CD14-positive monocyte (primary cell): ENCODE measurements around the gene GPER1. TPM values are rescaled to one million over a fixed set of nuclear protein-coding genes. Genes with fewer than 3 reads are reported as not detected.

Experiments used
- DNase-seq, 3 donors: peaks; one replicate each; pipeline ENCODE4 v3.0.0-alpha.2; 2011 to 2022
- H2AFZ ChIP-seq: 2 replicates; pipeline ENCODE4 v1.6.0; 2012; ENCODE audit warnings: mild to moderate bottlenecking, low read depth, low read length, inconsistent platforms; ENCODE audit not compliant: insufficient read depth, poor library complexity, severe bottlenecking
- H3K27ac ChIP-seq, 2 donors: 1 replicate in 1 of 2; 2 replicates in 1 of 2; pipeline ENCODE4 v1.5.1; 2012 to 2013; ENCODE audit warnings: low read length in 2 of 2, control low read depth in 1 of 2, inconsistent platforms in 1 of 2, low read depth in 1 of 2, mild to moderate bottlenecking in 1 of 2
- H3K27me3 ChIP-seq, 2 donors: one replicate each; pipeline versions ENCODE4 v1.6.0 to v1.6.1; 2011 to 2013; ENCODE audit warnings: low read length in 2 of 2; ENCODE audit not compliant: control insufficient read depth in 2 of 2, insufficient read depth in 2 of 2
- H3K36me3 ChIP-seq, 2 donors: replicated peaks in 1 of 2; 1 replicate in 1 of 2; 2 replicates in 1 of 2; pipeline versions ENCODE4 v1.5.1 to v1.6.1; 2012 to 2013; ENCODE audit warnings: low read length in 2 of 2, control low read depth in 1 of 2, inconsistent platforms in 1 of 2, mild to moderate bottlenecking in 1 of 2; ENCODE audit not compliant: insufficient read depth in 2 of 2, control insufficient read depth in 1 of 2
- H3K4me1 ChIP-seq, 2 donors: 1 replicate in 1 of 2; 2 replicates in 1 of 2; pipeline versions ENCODE4 v1.5.1 to v1.6.1; 2012 to 2013; ENCODE audit warnings: low read length in 2 of 2, control low read depth in 1 of 2, inconsistent platforms in 1 of 2, mild to moderate bottlenecking in 1 of 2, moderate library complexity in 1 of 2; ENCODE audit not compliant: insufficient read depth in 2 of 2, control insufficient read depth in 1 of 2
- H3K4me2 ChIP-seq: replicated peaks from 2 replicates; pipeline ENCODE3; 2012; ENCODE audit warnings: low read length, moderate library complexity, mild to moderate bottlenecking; ENCODE audit not compliant: poor library complexity, severe bottlenecking; ENCODE audit errors: extremely low read depth
- H3K4me3 ChIP-seq, 3 experiments: fragments of 200-600 bp in 1 of 3; sonication (generic) in 1 of 3; replicated peaks in 1 of 3; 1 replicate in 2 of 3; 2 replicates in 1 of 3; pipeline ENCODE4 v1.5.1; 2011 to 2013; ENCODE audit warnings: low read length in 3 of 3, mild to moderate bottlenecking in 3 of 3, control low read depth in 2 of 3, low read depth in 2 of 3, inconsistent platforms in 1 of 3, moderate library complexity in 1 of 3
- H3K79me2 ChIP-seq: 2 replicates; pipeline ENCODE4 v1.6.0; 2012; ENCODE audit warnings: mild to moderate bottlenecking, control low read depth, inconsistent platforms, low read length, moderate library complexity; ENCODE audit not compliant: insufficient read depth
- H3K9ac ChIP-seq: 2 replicates; pipeline ENCODE4 v1.6.0; 2017; ENCODE audit warnings: low read length, mild to moderate bottlenecking; ENCODE audit not compliant: insufficient read depth, poor library complexity, severe bottlenecking
- H3K9me3 ChIP-seq, 2 donors: replicated peaks in 1 of 2; 1 replicate in 1 of 2; 2 replicates in 1 of 2; pipeline versions ENCODE4 v1.5.1 to v1.6.1; 2012 to 2013; ENCODE audit warnings: low read length in 2 of 2, control low read depth in 1 of 2; ENCODE audit not compliant: control insufficient read depth in 1 of 2, insufficient read depth in 1 of 2
- H4K20me1 ChIP-seq: 2 replicates; pipeline ENCODE4 v1.6.0; 2012; ENCODE audit warnings: mild to moderate bottlenecking, low read length, control low read depth, moderate library complexity; ENCODE audit not compliant: insufficient read depth
- H3K27ac Mint-ChIP-seq, 7 donors: one replicate each; pipeline ENCODE4 v1.8.0; 2020; ENCODE audit warnings: mild to moderate bottlenecking in 7 of 7, mixed read lengths in 7 of 7, moderate library complexity in 6 of 7, inconsistent platforms in 2 of 7
- H3K27me3 Mint-ChIP-seq, 3 donors: one replicate each; pipeline ENCODE4 v1.8.0; 2021 to 2022; ENCODE audit warnings: low read depth in 3 of 3, mild to moderate bottlenecking in 3 of 3, mixed read lengths in 3 of 3, moderate library complexity in 3 of 3, inconsistent platforms in 1 of 3
- H3K36me3 Mint-ChIP-seq, 2 donors: one replicate each; pipeline ENCODE4 v1.8.0; 2020; ENCODE audit warnings: mixed read lengths in 2 of 2, inconsistent platforms in 1 of 2, mild to moderate bottlenecking in 1 of 2
- H3K4me1 Mint-ChIP-seq: one replicate; pipeline ENCODE4 v1.8.0; 2020; ENCODE audit warnings: mild to moderate bottlenecking, mixed read lengths
- H3K4me3 Mint-ChIP-seq, 2 donors: one replicate each; pipeline ENCODE4 v1.8.0; 2020; ENCODE audit warnings: mild to moderate bottlenecking in 2 of 2, mixed read lengths in 2 of 2, moderate library complexity in 1 of 2
- H3K9me3 Mint-ChIP-seq, 7 donors: one replicate each; pipeline ENCODE4 v1.8.0; 2020 to 2022; ENCODE audit warnings: mixed read lengths in 7 of 7, mild to moderate bottlenecking in 6 of 7, moderate library complexity in 6 of 7, inconsistent platforms in 2 of 7
- WGBS: methylation state at CpG from one replicate; pipeline ENCODE4 v1.1.5; 2013; ENCODE audit warnings: missing lambda C conversion rate; ENCODE audit not compliant: insufficient coverage; 5-methylcytosine and 5-hydroxymethylcytosine counted together
- intact Hi-C, 2 donors: fragments of 100-400 bp; cut with micrococcal nuclease; formaldehyde crosslinking; loops; one replicate each; pipeline versions ENCODE4 v1.15.0 to v1.15.1; 2023
- polyA plus RNA-seq, 3 donors: library from polyadenylated mRNA; depleted of rRNA in 1 of 3; unstranded in 2 of 3; stranded (reverse) in 1 of 3; fragments of 300-500 nt in 2 of 3; fragments of >200 nt in 1 of 3; fragmentation: Illumina TruSeq in 2 of 3; gene quantifications; 1 replicate in 2 of 3; 2 replicates in 1 of 3; pipeline ENCODE4 v1.2.3, GENCODE V29; 2012 to 2021
- TF ChIP-seq, protein P1 (sequence below): fragments of 200-600 bp; IDR thresholded peaks from one replicate; pipeline ENCODE4 v1.8.0; 2022; ENCODE audit warnings: antibody characterized with exemption, mild to moderate bottlenecking

The GPER1 gene
- polyA plus RNA-seq, 3 donors, result 0.35 to 10.0 (median 4.1) TPM

- no CpG with 5 or more reads among the region's 11 CpGs for WGBS
- no peaks in the 10 kb centered on the region for H3K9me3 ChIP-seq
- DNase-seq, result no peak
- Mint-ChIP-seq H3K9me3 (no peaks in the 10 kb centered on the region), H3K4me3 (no peak overlapping the region), H3K27ac (no peak overlapping the region), H3K4me1 (peaks cover 6% of the 10 kb centered on the region), H3K27me3 (peaks cover 0 to 1% (median 0%) of the 10 kb centered on the region in 3 donors), H3K36me3 (no peaks in the 10 kb centered on the region)
- TF ChIP-seq, protein P1, sequence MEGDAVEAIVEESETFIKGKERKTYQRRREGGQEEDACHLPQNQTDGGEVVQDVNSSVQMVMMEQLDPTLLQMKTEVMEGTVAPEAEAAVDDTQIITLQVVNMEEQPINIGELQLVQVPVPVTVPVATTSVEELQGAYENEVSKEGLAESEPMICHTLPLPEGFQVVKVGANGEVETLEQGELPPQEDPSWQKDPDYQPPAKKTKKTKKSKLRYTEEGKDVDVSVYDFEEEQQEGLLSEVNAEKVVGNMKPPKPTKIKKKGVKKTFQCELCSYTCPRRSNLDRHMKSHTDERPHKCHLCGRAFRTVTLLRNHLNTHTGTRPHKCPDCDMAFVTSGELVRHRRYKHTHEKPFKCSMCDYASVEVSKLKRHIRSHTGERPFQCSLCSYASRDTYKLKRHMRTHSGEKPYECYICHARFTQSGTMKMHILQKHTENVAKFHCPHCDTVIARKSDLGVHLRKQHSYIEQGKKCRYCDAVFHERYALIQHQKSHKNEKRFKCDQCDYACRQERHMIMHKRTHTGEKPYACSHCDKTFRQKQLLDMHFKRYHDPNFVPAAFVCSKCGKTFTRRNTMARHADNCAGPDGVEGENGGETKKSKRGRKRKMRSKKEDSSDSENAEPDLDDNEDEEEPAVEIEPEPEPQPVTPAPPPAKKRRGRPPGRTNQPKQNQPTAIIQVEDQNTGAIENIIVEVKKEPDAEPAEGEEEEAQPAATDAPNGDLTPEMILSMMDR, result no peak
- no peaks in the 10 kb centered on the region for H3K27me3 ChIP-seq
- H2AFZ ChIP-seq, result no peak overlapping the region
- no peak overlapping the region for H3K9ac ChIP-seq
- H3K4me1 ChIP-seq, result peaks cover 0 to 4% of the 10 kb centered on the region in 2 donors
- intact Hi-C loops, result no loop called here
- H3K36me3 ChIP-seq, result no peaks in the 10 kb centered on the region
- no peak overlapping the region for H3K4me3 ChIP-seq
- H3K27ac ChIP-seq, result no peak overlapping the region
- H4K20me1 ChIP-seq, result no peaks in the 10 kb centered on the region
- no peak overlapping the region for H3K4me2 ChIP-seq
- no peaks in the 10 kb centered on the region for H3K79me2 ChIP-seq
Observed at GRCh38 chr7:1124164-1124563, 36.3 kb downstream of the GPER1 start.

DNA sequence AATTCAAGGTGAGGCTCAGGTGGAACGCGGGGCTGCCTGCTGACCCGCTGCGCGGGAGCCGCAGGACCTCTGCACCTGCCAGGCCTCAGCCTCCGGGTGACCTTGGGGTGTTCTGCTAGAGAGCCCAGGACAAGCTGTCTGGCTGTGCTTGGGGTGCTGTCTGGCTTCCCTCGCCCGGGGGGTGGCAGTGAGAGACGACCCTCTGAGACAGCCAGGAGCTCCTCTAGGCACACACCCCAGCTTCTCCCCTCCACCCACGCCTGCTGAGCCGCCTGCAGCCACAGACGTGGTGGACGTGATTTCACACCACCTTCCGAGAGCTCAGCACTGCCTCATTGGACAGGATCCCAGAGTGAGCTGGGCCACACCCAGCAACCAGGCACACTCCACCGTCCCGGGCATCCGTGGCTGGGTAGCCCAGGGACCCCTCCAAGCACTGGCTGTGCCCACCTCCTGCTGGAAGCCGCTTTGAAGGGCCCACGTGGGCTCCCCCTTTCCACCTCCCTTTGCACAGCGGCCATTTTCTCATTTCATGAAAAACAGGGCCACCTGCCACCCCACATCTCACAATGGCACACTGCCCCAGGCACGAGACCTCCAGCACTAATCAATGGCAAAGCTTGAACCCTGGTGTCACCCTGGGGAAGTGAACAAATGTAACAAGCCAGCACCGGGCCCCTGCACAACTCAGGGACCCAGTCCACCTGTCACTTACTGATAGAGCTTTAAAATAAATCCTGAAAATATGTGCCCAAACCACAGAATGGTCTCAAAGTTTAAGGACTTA is 37.1 kb downstream of the GPER1 start:
- H3K4me3 Mint-ChIP-seq, result no peak overlapping the region
- H3K36me3 ChIP-seq, result no peaks in the 10 kb centered on the region
- no peak overlapping the region for H3K27ac ChIP-seq
- H3K9me3 ChIP-seq, result no peaks in the 10 kb centered on the region
- H3K27me3 ChIP-seq, result no peaks in the 10 kb centered on the region
- no peak overlapping the region for H3K4me3 ChIP-seq
- H2AFZ ChIP-seq, result no peak overlapping the region
- peaks cover 6% of the 10 kb centered on the region for H3K4me1 Mint-ChIP-seq
- TF ChIP-seq, protein P1, result no peak
- H3K79me2 ChIP-seq, result no peaks in the 10 kb centered on the region
- no peak overlapping the region for H3K9ac ChIP-seq
- peak overlapping the region in 3 of 7 donors; percentile 37 to 73 (median 72) for H3K27ac Mint-ChIP-seq
- peaks cover 0 to 1% (median 0%) of the 10 kb centered on the region in 3 donors for H3K27me3 Mint-ChIP-seq
- no peak for DNase-seq
- peaks cover 0 to 4% of the 10 kb centered on the region in 2 donors for H3K4me1 ChIP-seq
- no peaks in the 10 kb centered on the region for H3K36me3 Mint-ChIP-seq
- no peaks in the 10 kb centered on the region for H3K9me3 Mint-ChIP-seq
- H3K4me2 ChIP-seq, result no peak overlapping the region
- no peaks in the 10 kb centered on the region for H4K20me1 ChIP-seq
- WGBS, result 94% methylated on average over 23 of the region's 23 CpGs
- intact Hi-C loops, result no loop called here
